Pancreas (tissue), 10 donors: ENCODE data around the gene GSTT4. TPM values are rescaled to one million over a fixed set of nuclear protein-coding genes. Genes with fewer than 3 reads are reported as not detected.
"Not testable (repeated sequence)": the region's sequence is repeated elsewhere in the genome, so short reads cannot be mapped to it uniquely, and the experiment has no call there.

ENCODE experiments used
- ATAC-seq, 4 donors: fragments of 200-7000 bp; cut with Tn5 transposase; one replicate each; pipeline versions ENCODE4 v1.8.0 to v1.9.1; 2020; ENCODE audit warnings: mild to moderate bottlenecking in 4 of 4, moderate library complexity in 4 of 4
- DNase-seq, 6 donors: peaks; one replicate each; pipeline ENCODE4 v3.0.0-alpha.2; 2020
- FAIRE-seq: peaks from 2 replicates; lab custom pipeline; 2012; peaks lifted over from hg19 to GRCh38; lab: Jason Lieb, UNC
- H3K27ac ChIP-seq, 4 donors: fragments of 200-600 bp; sonication (generic); 1 replicate in 3 of 4; 2 replicates in 1 of 4; pipeline versions ENCODE4 v1.5.0 to v1.8.0; 2020
- H3K27me3 ChIP-seq, 4 donors: fragments of 200-600 bp; one replicate each; pipeline ENCODE4 v1.8.0; 2021
- H3K36me3 ChIP-seq, 3 donors: fragments of 200-600 bp; sonication (generic) in 1 of 3; one replicate each; pipeline versions ENCODE4 v1.5.0 to v1.8.0; 2020 to 2021
- H3K4me1 ChIP-seq, 3 donors: fragments of 200-600 bp; one replicate each; pipeline ENCODE4 v1.8.0; 2021
- H3K4me3 ChIP-seq, 4 donors: fragments of 200-600 bp; sonication (generic) in 2 of 4; one replicate each; pipeline versions ENCODE4 v1.5.0 to v1.8.0; 2020 to 2021
- H3K9me3 ChIP-seq, 4 donors: fragments of 200-600 bp; one replicate each; pipeline ENCODE4 v1.8.0; 2021
- WGBS, 2 donors: extraction: QIAGEN DNeasy Blood & Tissue Kit; methylation state at CpG; one replicate each; pipeline ENCODE4 v1.1.7; 2013; 5-methylcytosine and 5-hydroxymethylcytosine counted together
- intact Hi-C, 3 donors: fragments of 100-400 bp; cut with DNase I; formaldehyde crosslinking; loops; one replicate each; pipeline versions ENCODE4 v1.11.1 to v1.14.2; 2022
- polyA plus RNA-seq, 2 donors: library from polyadenylated mRNA; stranded (reverse); fragments of 200-250 nt; gene quantifications; one replicate each; pipeline ENCODE4 v1.2.3, GENCODE V29; 2013
- total RNA-seq, 6 donors: library from RNA; stranded (reverse); fragmentation: NEBNext Ultra II Directional in 4 of 6; extraction: Animal tissue kit (Norgen Biotek cat#: 25700) in 4 of 6; gene quantifications; one replicate each; pipeline versions ENCODE4 v1.2.1 to v1.2.4, GENCODE V29; 2021 to 2023
- TF ChIP-seq, protein P1 (sequence below), 4 donors: fragments of 200-600 bp; sonication (generic) in 3 of 4; IDR thresholded peaks; one replicate each; pipeline versions ENCODE4 v1.5.0 to v1.8.0; 2021; ENCODE audit warnings: antibody characterized with exemption in 4 of 4
- donor health status: healthy with polysubstance abuse.
- donor health status: DM: no; HTN: no; CAD: no; lungs with moderate emphysema.
- donor health status: DM: no; HTN: no; CAD: no.
- donor health status: control.
- donor health status: control.
- donor health status: Bipolar disorder and iron deficiency.
- donor health status: DM: yes; HTN: yes; CAD: no.
- donor health status: DM: no; HTN: no; CAD: no.
- donor health status: DM: no; HTN: no; CAD: no.
- donor health status: DM: yes; HTN: yes; CAD: no.

The GSTT4 gene
- total and polyA plus RNA-seq, 8 donors = not detected

DNA sequence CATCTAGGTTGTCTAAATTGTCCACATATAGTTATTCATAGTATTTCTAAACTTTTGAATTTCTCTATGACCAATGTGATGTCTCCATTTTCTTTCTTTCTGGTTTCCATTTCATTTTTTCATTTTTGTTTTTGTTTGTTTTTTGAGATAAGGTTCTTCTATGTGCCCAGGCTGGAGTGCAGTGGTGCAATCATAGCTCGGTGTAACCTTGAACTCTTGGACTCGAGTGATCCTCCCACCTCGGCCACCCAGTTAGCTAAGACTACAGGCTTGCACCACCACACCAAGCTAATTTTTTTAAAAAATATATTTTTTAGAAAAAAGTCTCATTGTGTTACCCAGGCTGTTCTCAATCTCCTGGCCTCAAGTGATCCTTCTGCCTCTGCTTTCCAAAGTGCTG lies 8.2 kb downstream of the GSTT4 start:
- Histone ChIP-seq H3K27ac (no peak overlapping the region), H3K9me3 (no peaks in the 10 kb centered on the region), H3K27me3 (no peaks in the 10 kb centered on the region), H3K36me3 (no peaks in the 10 kb centered on the region), H3K4me1 (no peaks in the 10 kb centered on the region), H3K4me3 (no peak overlapping the region)
- ATAC-seq = no peak
- no peak for FAIRE-seq
- TF ChIP-seq, protein P1, sequence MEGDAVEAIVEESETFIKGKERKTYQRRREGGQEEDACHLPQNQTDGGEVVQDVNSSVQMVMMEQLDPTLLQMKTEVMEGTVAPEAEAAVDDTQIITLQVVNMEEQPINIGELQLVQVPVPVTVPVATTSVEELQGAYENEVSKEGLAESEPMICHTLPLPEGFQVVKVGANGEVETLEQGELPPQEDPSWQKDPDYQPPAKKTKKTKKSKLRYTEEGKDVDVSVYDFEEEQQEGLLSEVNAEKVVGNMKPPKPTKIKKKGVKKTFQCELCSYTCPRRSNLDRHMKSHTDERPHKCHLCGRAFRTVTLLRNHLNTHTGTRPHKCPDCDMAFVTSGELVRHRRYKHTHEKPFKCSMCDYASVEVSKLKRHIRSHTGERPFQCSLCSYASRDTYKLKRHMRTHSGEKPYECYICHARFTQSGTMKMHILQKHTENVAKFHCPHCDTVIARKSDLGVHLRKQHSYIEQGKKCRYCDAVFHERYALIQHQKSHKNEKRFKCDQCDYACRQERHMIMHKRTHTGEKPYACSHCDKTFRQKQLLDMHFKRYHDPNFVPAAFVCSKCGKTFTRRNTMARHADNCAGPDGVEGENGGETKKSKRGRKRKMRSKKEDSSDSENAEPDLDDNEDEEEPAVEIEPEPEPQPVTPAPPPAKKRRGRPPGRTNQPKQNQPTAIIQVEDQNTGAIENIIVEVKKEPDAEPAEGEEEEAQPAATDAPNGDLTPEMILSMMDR (IDR thresholded peaks at IDR 0.05) = no peak
- WGBS, 2 donors = 46 to 57% methylated on average over 3 of the region's 3 CpGs
- no peak for DNase-seq
- intact Hi-C loops = no loop called here

DNA sequence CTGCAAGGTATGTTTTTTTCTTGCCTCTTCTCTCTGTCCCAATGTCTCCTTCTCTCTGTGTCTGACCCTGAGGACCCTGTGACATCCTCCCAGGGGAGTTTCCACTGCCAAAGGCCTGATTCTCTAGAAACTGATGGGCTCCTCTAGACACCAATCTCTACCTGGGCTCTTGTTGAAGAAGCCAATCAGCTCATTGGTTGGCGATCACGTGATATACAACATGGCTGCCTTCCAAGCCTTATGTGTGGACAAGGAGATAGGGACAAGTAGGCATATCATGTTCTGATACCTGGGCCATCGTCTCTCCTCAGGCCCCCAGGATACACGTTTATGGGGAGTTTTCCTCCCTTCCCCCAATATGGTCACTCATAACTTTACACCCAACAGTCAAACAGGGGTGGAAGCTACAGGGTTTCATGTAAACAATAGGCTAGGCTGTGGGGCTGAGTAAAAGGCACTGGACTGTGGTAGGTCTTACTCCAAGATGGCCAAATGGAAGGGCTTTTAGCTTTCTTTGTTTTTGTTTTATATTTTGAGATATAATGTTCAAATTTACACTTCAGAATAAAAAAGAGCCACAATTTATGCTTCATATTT lies 11.6 kb downstream of the GSTT4 start:
- intact Hi-C loops, H3K4me3 ChIP-seq, H3K27me3 ChIP-seq, H3K9me3 ChIP-seq, H3K4me1 ChIP-seq, H3K36me3 ChIP-seq, H3K27ac ChIP-seq: not testable (repeated sequence)
- 34 to 44% methylated on average over 4 of the region's 4 CpGs for WGBS, 2 donors
- FAIRE-seq = peak; percentile 39
- DNase-seq = peak in 1 of 6 donors; percentile 59
- peak in 3 of 4 donors; percentile 39 to 75 (median 60) for ATAC-seq

DNA sequence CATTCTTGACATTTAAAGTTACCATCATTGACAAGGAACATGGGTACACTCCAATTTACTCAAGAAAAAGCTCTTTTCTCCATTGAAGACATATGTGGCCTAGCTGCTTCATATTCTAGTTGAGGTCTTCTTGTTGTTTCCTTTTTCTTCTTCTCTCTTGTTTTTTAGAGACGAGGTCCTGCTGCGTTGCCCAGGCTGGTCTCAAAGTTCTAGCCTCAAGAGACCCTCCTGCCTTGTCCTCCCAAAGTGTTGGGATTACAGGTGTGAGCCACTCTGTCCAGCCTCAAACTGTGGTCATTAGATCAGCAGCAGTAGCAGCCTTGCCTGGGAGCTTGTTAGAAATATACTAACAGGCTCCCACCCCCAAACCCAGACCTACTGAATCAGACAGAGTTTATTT lies 12.2 kb downstream of the GSTT4 start:
- H3K4me3 ChIP-seq, FAIRE-seq, intact Hi-C loops, ATAC-seq, H3K36me3 ChIP-seq, DNase-seq, H3K4me1 ChIP-seq, H3K9me3 ChIP-seq, H3K27ac ChIP-seq, H3K27me3 ChIP-seq: not testable (repeated sequence)
- 78 to 79% methylated on average over 2 of the region's 2 CpGs for WGBS, 2 donors

GRCh38 chr22:23989583-23990244 lies 15.5 kb downstream of the GSTT4 start:
- H3K9me3 ChIP-seq, H3K27ac ChIP-seq, H3K4me1 ChIP-seq, ATAC-seq, H3K36me3 ChIP-seq, DNase-seq, H3K27me3 ChIP-seq, FAIRE-seq, intact Hi-C loops, H3K4me3 ChIP-seq: not testable (repeated sequence)
- 90 to 100% methylated on average over 2 of the region's 3 CpGs for WGBS, 2 donors

DNA sequence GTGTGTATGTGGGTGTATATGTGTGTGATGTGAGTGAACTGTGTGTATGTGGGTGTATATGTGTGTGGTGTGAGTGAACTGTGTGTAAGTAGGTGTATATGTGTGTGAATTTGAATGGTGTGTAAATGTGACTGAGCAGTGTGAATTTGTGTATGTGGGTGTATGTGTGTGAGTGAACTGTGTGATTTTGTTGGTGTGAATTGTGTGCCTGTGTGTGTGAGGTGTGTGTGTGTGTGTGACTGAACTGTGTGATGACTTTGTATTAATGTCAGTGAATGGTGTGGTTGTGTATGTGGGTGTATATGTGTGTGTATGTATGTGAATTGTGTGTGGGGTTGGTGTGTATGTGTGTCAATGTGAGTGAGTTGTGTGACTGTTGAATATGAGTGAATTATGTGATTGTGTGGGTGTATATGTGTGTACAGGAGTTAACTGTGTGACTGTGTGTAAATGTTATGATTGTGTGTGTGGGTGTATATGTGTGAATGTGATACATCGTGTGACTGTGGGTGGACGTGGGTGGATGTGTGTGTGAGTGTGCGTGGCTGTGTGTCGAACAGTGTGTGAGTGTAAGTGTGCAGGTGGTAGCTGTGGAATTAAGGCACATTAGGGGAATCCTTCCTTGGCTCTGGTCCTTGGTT lies 18.6 kb downstream of the GSTT4 start:
- H3K27ac ChIP-seq, H3K9me3 ChIP-seq, H3K4me3 ChIP-seq, H3K36me3 ChIP-seq, H3K27me3 ChIP-seq, intact Hi-C loops, DNase-seq, H3K4me1 ChIP-seq, ATAC-seq, FAIRE-seq: not testable (repeated sequence)
- WGBS, 2 donors = 81% methylated on average over 4 of the region's 4 CpGs; no CpG with 5 or more reads in 1 of the 2 donors

DNA sequence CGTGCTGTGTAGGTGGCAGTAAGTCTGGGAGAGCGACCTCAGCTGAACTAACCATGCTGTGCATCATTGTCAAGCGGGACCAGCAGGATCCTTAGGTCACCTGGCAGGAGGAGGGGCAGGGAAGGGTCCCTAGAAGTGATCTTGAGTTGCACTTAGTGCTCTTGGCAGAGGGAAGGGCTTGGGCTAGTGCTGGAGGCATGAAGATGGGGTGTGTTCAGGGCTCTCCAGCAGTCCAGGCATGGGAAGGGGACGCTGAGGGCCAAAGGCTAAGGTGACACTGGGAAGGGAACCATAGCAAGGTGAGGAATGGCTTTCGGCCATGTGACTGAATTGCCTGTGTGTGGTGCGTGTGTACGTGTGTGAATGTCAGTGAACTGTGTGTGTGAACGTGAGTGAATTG lies 19.2 kb downstream of the GSTT4 start:
- H3K27me3 ChIP-seq, ATAC-seq, H3K36me3 ChIP-seq, H3K4me3 ChIP-seq, H3K9me3 ChIP-seq, intact Hi-C loops, H3K4me1 ChIP-seq, FAIRE-seq, H3K27ac ChIP-seq: not testable (repeated sequence)
- peak in 1 of 6 donors; percentile 7 for DNase-seq
- 72% methylated on average over 8 of the region's 8 CpGs; no CpG with 5 or more reads in 1 of the 2 donors for WGBS, 2 donors

DNA sequence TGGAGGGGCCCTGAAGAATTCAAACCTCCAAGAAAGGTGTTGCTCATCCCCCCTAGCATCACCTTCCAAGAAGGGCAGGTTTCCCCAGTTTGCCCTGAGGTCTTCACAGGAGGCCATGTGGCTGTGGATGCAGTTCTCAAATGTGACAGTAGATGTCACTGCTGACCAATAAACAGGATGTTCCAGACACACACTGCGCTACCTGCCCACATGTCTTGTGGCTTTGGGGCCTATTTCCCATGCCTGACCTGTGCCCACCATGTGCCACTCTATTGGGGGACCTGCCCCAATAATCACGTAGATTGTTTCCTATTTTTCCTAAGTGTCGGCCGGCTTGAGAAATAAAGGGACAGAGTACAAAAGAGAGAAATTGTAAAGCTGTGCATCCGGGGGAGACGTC lies 20.8 kb downstream of the GSTT4 start:
- Histone ChIP-seq H3K9me3 (no peaks in the 10 kb centered on the region), H3K27ac (no peak overlapping the region), H3K27me3 (no peaks in the 10 kb centered on the region), H3K4me3 (no peak overlapping the region), H3K4me1 (no peaks in the 10 kb centered on the region), H3K36me3 (no peaks in the 10 kb centered on the region)
- intact Hi-C loops = no loop called here
- FAIRE-seq = no peak
- WGBS, 2 donors = 46% methylated on average over 6 of the region's 6 CpGs; no CpG with 5 or more reads in 1 of the 2 donors
- peak in 3 of 4 donors; percentile 47 to 72 (median 56) for ATAC-seq
- TF ChIP-seq, protein P1 (IDR thresholded peaks at IDR 0.05) = peak in 3 of 4 donors; percentile 32 to 77 (median 42)
- DNase-seq = peak in 3 of 6 donors; percentile 33 to 83 (median 39)

- FAIRE-seq, H3K4me3 ChIP-seq, H3K27me3 ChIP-seq, H3K36me3 ChIP-seq, H3K27ac ChIP-seq, H3K9me3 ChIP-seq, ATAC-seq, H3K4me1 ChIP-seq, intact Hi-C loops, DNase-seq: not testable (repeated sequence)
- 5 to 42% methylated on average over 2 to 4 of the region's 7 CpGs for WGBS, 2 donors
These were observed 24.7 kb downstream of the GSTT4 start for GRCh38 chr22:23980567-23980966.

DNA sequence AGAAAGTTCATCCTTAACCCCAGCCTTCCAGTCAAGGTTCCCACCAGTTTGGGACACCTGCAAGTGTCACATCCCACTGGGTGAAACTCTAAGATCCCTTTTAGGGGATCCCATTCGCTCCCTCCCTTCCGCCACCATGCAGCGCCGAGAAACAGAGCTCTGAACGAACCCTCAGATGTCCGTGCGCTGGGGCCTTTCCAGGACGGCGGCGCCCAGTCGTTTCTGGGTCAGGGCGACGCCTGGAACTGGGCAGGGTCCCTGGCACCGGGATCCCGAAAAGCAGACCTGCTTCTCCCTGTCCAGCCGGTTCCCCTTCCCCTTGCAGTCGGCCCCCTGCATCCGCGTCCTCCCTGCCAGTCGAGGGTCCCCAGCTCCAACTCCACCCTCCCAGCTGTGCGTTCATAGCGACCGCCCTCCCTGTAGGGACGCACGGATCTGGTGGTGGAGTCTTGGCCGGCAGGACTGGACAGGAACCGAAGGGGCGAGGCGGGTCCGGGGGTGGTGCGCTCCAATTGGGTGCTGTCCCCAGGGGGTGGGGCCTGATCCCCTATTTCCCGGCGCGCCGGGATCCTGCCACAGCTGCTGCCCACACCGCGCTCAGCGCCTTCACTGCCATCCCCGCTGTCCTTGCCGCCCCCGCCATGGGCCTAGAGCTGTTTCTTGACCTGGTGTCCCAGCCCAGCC lies 25.6 kb downstream of the GSTT4 start, which contains the start of gene GSTT2:
TSS of gene GSTT2 (plus strand) at position 578 of the 684 bp plus-strand sequence.
- WGBS, 2 donors = no CpG with 5 or more reads among the region's 41 CpGs
- not testable (repeated sequence) for H3K27ac ChIP-seq, H3K36me3 ChIP-seq, DNase-seq, H3K4me3 ChIP-seq, FAIRE-seq, H3K27me3 ChIP-seq, H3K4me1 ChIP-seq, H3K9me3 ChIP-seq
- ATAC-seq = peak; percentile 89 to 93 (median 92)
- intact Hi-C loops = loop anchor here in 1 of 3 donors (10.0 kb wide), 1 partner anchor 55 kb away; no protein-coding TSS in a partner anchor
